Fibroblast of mammary gland (primary cell): ENCODE measurements around the gene ARHGEF17.

Experiments
- DNase-seq: peaks from one replicate; pipeline ENCODE4 v3.0.0-alpha.2; 2010; ENCODE audit warnings: low read depth
- H3K4me3 ChIP-seq: 2 replicates; pipeline ENCODE4 v1.5.1; 2011; ENCODE audit warnings: low read depth, mild to moderate bottlenecking, low read length, moderate library complexity; ENCODE audit not compliant: control insufficient read depth
- CTCF ChIP-seq: conservative IDR thresholded peaks from 2 replicates; pipeline ENCODE4 v1.5.1; 2011; ENCODE audit warnings: low read depth, low read length, inconsistent platforms; ENCODE audit not compliant: control insufficient read depth, insufficient read depth

The ARHGEF17 gene

DNA sequence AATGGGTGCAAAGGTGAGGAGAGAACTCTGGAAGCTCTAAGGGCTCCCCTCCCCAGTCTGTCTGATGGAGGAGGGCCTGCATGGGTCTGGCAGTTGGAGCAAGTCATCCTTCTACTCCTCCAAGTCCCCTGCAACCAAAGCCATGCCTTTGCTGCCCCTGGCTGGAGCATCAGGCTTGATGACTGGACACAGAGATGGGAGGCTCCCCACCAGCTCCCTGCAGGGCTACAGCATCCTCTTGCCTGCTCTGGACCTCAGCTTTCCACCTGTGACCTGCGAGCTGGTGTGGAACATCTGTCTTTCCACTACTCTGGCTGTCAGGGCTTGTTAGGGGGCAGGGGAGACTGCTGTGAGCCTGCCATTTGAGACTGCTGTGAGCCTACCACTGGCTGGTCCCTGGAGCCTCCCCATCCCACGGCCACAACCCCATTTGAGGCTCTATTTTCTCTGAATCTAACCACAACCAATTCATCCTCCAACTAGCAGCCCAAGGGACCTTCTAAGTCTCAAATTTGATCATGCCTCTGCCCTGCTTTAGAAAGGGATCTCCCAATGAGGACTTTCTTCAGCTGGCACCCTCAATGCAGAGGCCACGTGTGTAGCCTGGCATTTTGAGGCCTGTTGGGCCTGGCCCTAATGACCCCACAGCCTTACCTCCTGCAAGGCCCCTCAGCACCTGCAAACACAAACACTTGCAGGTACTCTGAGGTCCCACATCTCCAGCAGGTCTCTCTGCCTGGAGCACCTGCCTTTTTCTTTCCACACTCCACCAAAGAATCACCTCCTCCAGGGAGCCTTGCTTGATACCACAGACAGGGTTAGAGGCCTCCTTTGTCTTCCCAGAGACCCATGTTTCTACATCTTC lies 26.0 kb upstream of the ARHGEF17 start:
- no peak for TF ChIP-seq CTCF
- no peak for DNase-seq
- no peak overlapping the region for H3K4me3 ChIP-seq

DNA sequence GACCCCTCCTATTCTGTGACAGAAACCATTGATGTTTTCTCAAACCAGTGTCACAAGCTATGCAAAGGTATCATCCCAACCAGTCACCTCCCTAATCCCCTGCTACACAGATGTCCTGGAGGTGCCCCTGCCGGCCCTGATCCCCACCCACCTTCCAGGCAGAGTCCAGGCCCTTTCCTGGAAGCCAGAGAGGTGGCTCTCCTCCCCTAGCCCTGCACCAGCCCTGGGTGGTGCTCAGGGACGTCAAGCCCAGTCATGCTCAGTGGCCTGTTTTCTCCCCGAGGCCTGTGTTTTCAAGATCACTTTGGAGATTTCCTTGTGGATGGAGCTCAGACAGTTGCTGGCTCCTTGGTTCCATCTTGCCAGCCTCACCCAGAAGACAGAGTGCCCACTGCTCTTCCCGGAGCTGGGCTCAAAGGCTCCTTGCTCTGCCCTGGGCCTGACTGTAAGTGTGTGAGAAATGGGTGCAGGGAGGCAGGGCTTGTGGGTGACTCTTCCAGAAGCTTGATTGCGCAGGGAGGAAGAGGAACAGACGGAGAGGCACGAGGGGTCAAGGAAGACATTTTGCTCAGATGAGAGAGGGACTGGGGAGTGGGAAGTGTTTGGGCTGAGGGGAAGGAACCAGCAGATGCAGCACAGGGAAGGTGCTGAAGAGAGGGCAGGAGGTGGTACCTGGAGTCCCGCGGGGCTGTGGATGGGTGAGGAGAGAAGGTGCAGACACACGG lies 24.6 kb upstream of the ARHGEF17 start:
- no peak for DNase-seq
- TF ChIP-seq CTCF, result no peak
- no peak overlapping the region for H3K4me3 ChIP-seq

- DNase-seq, result no peak
- no peak for TF ChIP-seq CTCF
- H3K4me3 ChIP-seq, result no peak overlapping the region
Measured at GRCh38 chr11:73284106-73284505, 24.0 kb upstream of the ARHGEF17 start.

GRCh38 chr11:73285721-73286120 lies 22.4 kb upstream of the ARHGEF17 start:
- H3K4me3 ChIP-seq, result no peak overlapping the region
- no peak for DNase-seq
- no peak for TF ChIP-seq CTCF

GRCh38 chr11:73286240-73286810 lies 21.8 kb upstream of the ARHGEF17 start:
- no peak for DNase-seq
- no peak overlapping the region for H3K4me3 ChIP-seq
- no peak for TF ChIP-seq CTCF

DNA sequence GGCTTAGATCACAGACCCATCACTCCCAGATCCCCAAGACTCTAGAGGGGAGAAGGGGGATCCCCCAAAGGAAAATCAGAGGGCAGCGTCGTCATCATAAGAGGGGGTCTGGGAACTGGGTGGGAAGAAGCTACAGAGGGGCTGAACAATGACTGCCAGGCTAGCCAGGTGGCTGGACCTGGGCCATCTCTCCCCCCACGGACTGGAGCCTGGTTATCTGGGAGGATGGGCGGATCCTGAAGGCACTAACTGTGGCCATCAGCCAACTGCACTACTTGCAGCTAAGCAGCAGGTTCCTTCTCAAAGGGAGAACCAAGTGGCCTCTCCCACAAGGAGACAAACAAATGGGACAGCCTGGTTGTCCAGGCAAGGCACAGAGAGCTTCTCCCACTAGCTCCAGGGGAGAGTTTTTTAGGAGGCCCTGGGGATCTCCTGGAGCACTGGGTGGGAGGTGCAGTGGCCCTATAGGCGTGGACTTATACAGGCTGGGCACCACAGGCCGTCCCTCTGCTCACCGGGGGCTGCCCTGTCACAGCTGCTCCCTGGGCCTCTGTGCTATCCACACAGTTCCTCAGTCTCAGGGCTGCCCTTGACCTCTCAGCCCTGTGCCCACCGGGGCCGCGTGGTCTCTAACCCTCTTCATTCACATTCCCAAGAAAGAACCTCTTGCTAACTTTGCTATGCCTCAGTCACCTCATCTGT lies 20.5 kb upstream of the ARHGEF17 start:
- no peak for TF ChIP-seq CTCF
- H3K4me3 ChIP-seq, result no peak overlapping the region
- no peak for DNase-seq
